Ureter (tissue), 1 donor: ENCODE measurements around the gene GTF3C1. TPM values are rescaled to one million over a fixed set of nuclear protein-coding genes. Genes with fewer than 3 reads are reported as not detected.
A peak's percentile ranks its signal among the peaks of the same experiment; 100 is the strongest.

ENCODE experiments used
- DNase-seq: peaks from one replicate; pipeline ENCODE4 v3.0.0-alpha.2; 2020; ENCODE audit warnings: low spot score
- total RNA-seq: library from RNA; stranded (reverse); gene quantifications from one replicate; pipeline ENCODE4 v1.2.4, GENCODE V29; 2023
- donor health status: DM: yes; HTN: yes; CAD: no.

The GTF3C1 gene
- total RNA-seq, 1 donor from 2014 or later, result 72.5 TPM

DNA sequence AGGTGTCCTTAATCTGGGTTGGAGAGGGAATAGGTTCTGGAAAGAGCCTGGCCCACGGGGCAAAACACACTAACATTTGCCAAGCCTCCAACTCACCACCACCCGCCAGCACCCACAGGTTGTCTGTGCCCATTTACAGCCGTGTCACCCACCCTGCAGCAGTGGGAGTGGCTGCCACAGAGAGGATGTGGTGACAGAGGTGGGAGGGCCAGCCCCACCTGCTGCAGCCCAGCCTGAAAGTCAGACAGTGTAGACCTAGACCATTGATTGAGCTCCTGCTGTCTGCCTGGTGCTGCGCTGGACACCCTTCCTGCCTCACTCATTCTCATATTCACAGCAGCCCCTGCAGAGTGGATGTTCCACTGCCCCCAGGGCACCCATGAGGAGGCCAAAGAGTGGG, 103.0 kb downstream of the GTF3C1 start:
- no peak for DNase-seq

DNA sequence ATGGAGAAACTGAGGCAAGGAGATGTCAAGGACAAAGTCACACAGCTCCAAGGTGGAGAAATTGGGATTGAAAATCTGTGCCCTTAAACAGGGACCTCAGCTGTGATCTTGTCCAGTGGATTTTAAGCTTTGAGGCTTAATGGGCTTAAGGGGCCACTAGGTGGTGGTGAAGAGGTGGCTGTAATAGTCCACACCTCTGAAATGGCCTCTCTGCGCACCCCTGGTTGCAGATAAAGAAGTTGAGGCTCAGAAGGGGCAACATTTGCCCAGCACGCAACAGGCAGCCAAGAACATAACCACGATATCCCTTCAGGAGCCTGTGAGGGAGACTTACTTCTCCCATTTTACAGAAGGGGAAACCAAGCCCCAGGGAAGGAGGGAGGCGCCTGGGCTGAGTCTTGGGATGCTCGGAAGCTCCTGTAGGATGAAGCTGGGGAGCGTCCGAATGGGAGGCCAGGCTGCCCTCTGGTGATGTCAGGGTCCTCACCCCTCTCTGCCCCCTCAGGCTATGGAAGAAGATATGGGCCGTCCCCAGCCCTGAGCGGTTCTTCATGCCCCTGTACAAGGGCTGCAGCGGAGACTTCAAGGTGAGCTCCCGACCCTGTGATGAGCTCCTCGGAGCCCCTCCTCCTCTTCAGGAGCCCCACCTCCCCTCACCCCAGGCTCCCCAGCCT, 104.1 kb downstream of the GTF3C1 start:
- DNase-seq, result no peak

DNA sequence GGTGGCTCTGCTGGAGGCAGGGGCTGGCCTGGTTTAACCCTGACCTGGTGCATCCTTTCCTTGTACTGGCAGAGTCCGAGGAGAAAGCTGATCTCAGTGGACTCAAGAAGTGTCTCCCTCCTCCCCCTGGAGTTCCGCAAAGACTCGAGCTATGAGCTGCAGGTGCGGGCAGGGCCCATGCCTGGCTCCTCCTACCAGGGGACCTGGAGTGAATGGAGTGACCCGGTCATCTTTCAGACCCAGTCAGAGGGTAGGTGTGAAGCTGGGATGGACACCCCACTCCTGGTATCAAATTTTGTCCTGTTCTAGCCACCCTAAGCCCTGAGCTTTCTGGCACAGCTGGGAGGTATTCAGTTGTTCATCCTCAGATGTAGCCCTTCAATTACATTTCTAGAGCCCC, 105.2 kb downstream of the GTF3C1 start:
- DNase-seq, result no peak

DNA sequence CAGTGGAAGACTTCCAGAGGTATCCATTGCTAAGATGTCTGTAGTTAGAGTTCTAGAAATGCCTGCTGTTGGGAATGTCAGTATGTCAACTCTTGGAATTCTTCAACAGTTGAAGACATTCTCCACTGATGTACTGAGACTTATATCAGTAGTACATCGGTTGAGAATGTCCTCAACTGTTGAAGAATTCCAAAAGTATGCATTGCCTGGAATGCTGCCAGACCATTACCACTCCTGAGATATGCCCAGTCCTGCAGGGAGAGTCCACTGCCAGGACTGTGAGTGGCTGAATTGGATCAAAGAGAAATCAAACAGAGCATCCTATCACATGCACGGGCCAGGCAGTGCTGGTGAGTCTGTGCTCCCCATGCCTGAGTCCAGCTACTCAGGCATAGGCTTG, 105.7 kb downstream of the GTF3C1 start:
- DNase-seq, result no peak

- DNase-seq, result no peak
Observed at GRCh38 chr16:27441998-27442397, 107.7 kb downstream of the GTF3C1 start.

- DNase-seq, result no peak
Observed at GRCh38 chr16:27441276-27441675, 108.4 kb downstream of the GTF3C1 start.

DNA sequence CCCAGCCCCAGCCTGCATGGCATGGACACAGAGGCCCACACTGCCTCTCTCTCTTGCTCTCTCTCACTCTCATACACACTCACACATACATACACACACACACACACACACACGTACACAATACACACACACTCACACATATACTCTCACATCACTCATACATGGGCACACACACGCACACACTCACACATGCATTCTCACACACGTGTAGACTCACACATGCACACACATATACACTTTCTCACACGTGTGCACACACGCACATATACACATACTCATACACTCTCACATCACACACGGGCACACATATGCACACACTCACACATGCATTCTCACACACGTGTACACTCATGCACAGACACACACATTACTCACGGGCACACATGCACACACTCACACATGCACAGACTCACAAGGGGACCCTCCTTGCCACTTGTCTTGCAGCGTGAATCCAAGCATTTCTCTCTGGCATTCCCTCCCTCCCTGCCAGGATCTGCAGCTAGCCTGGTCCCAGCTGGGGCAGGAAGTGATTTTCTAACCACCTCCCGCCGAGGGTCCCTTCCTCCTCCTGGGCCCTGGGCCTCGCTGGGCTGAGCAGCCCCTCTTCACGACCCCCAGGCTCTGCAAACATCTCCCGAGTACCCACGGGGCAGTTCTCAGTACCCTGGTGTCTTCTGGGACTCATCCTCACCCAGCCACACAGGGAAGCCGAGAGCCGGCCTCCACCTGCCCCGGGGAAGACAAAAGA, 110.3 kb downstream of the GTF3C1 start:
- no peak for DNase-seq

DNA sequence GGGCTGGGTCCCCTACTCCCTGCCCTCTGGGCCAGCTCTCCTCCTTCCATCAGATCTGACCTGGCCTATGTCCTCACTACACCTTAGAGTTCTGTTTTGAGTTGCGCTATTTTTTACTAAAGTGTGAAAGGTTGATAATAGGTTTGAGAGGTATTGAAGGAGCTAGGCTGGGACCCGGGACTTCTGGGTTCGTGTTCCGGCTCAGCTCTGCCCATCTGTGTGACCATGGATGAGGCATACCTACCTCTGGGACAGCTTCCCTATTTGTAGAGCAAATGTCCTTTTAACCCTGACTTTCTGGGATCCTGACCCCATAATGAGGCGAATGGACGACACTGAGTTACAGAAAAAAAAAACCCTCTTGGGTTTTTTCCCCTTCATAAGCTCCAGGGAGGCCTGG, 111.8 kb downstream of the GTF3C1 start:
- DNase-seq, result peak; percentile 15

- DNase-seq, result peak; percentile 41
Observed at GRCh38 chr16:27436921-27437650, 112.6 kb downstream of the GTF3C1 start.

DNA sequence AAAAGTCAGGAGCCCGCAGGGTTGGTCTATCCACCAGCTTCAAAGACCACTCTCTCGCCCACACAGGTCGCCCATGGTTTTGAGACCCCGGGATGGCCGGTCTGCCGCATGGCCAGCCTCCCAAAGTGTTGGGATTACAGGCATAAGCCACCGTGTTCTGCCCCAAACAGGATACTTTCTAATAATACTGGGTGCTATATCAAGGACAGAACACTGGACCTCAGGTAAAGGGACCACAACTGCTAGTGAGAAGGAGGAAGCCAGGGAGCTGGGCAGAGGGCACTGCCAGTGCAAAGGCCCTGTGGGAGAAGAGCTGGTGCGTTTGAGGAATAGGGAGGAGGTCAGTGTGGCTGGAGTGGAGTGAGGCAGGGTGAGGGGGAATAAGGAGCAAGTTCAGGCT, 113.6 kb downstream of the GTF3C1 start:
- DNase-seq, result peak; percentile 29

GRCh38 chr16:27435146-27435545, 114.6 kb downstream of the GTF3C1 start:
- peak; percentile 1 for DNase-seq

GRCh38 chr16:27434141-27435051, 115.3 kb downstream of the GTF3C1 start:
- peak; percentile 28 for DNase-seq

DNA sequence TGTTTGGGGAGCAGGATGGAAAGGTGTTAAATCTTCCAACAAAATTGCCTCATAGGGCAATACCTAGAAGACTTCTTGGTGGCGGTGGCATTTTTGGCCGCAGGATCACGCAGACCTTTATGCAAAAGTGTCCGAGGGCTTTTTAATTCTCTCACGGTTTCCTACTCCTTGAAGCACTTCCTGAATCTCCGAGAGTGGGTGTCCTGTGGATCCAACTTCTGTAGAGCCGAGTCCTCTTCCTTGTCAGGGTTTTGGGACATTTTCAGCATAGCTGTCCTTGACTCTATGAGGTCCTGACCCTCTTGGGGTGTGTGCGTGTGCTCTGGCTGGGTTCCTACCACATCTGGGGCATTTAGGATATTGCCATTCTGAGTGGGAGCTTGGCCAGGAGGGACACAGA, 116.1 kb downstream of the GTF3C1 start:
- peak; percentile 15 for DNase-seq

DNA sequence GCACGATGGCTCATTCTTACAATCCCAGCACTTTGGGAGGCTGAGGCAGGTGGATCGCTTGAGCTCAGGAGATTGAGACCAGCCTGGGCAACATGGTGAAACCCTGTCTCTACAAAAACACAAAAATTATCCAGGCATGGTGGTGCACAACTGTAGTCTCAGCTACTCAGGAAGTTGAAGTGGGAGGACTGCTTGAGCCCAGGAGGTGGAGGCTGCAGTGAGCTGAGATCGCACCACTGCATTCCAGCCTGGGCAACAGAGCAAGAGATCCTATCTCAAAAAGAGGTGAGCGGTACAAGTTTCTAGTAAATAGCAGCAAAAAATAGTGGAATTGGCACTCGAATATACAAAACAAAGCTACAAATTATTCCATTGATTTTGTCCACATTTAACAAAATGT, 116.5 kb downstream of the GTF3C1 start:
- DNase-seq, result peak; percentile 8

- peak; percentile 18 for DNase-seq
Observed at GRCh38 chr16:27432558-27432957, 117.2 kb downstream of the GTF3C1 start.

GRCh38 chr16:27431773-27432532, 117.8 kb downstream of the GTF3C1 start:
- DNase-seq, result peak; percentile 10

DNA sequence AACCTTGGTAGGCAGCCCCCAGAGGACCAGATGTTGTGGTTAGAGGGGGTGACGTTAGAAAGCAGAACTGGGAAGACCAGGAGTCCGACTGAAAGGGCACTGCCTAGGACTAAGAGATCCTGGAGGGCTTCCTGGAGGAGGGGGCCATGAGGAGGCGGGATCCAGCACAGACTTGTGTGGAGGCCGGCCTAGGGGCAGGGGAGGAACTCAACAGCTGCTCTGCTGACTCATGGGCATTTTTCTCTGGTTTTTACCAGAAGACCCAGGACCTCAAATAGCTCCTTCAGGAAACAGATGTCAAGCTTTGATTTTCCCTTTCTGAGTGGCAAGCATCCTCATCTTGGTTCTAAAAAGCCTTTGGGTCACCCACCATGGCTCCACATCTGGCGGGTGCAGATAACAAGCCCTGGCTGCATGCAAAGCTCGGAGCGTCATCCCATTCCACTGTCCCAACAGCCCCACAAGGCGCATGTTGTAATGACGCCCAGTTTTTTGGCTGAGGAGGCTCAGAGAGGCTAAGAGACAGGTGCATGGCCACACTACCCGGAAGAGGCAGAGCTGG, 118.7 kb downstream of the GTF3C1 start:
- DNase-seq, result no peak

GRCh38 chr16:27430512-27430911, 119.2 kb downstream of the GTF3C1 start:
- no peak for DNase-seq

DNA sequence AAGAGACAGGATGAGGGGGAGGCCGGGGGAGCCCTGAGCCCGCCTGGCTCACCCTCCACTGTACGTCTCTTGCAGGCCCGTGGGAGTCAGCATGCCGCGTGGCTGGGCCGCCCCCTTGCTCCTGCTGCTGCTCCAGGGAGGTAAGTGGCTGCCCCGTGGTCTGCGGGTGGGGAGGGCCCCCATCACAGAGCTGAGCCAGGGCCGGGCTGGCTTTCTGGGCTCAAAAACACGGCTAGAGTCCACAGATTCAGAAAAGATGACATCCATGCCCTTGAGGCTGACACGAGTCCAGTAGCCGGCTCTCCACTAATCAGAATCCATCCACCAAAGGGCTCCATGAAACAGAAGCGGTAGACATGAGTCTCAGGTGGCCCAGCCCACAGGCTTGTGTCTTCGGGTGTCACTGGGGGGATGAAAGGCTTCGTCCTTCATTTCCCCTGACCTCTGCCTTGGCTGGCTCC, 119.7 kb downstream of the GTF3C1 start:
- peak; percentile 36 for DNase-seq

GRCh38 chr16:27429330-27429871, 120.3 kb downstream of the GTF3C1 start:
- peak; percentile 12 for DNase-seq
